NCI-H774 (cell line): ENCODE measurements around the gene MPV17L2.
"Not testable (repeated sequence)": the region's sequence is repeated elsewhere in the genome, so short reads cannot be mapped to it uniquely, and the experiment has no call there.

Source experiments
- DNase-seq: peaks from one replicate; lab custom pipeline; 2025; lab: John Stamatoyannopoulos, UW

Gene MPV17L2

GRCh38 chr19:18192673-18193387, at the start of gene MPV17L2:
MPV17L2 (plus strand) TSS chr19:18193218; CDS start chr19:18193282, 64 bp downstream.
- peak; percentile 99 for DNase-seq

- no peak for DNase-seq
Observed at GRCh38 chr19:18143902-18144301, 49.1 kb upstream of the MPV17L2 start.

GRCh38 chr19:18144361-18144760, 48.7 kb upstream of the MPV17L2 start:
- DNase-seq, result no peak

GRCh38 chr19:18144906-18145305, 48.1 kb upstream of the MPV17L2 start:
- DNase-seq, result no peak

- DNase-seq, result no peak
Observed at GRCh38 chr19:18145391-18145999, 47.5 kb upstream of the MPV17L2 start.

GRCh38 chr19:18147396-18147795, 45.6 kb upstream of the MPV17L2 start:
- no peak for DNase-seq

GRCh38 chr19:18149596-18149975, 43.4 kb upstream of the MPV17L2 start:
- DNase-seq, result no peak

- DNase-seq, result no peak
Observed at GRCh38 chr19:18150776-18151624, 42.0 kb upstream of the MPV17L2 start.

- peak; percentile 84 for DNase-seq
Observed at GRCh38 chr19:18152442-18152816, 40.6 kb upstream of the MPV17L2 start.

- peak; percentile 98 for DNase-seq
Observed at GRCh38 chr19:18152817-18153555, 40.0 kb upstream of the MPV17L2 start, which contains the start of gene PIK3R2. PIK3R2 (plus strand) TSS chr19:18153163; CDS start chr19:18155880, 2,717 bp downstream.

- no peak for DNase-seq
Observed at GRCh38 chr19:18153556-18154134, 39.4 kb upstream of the MPV17L2 start.

GRCh38 chr19:18155095-18156087, 37.6 kb upstream of the MPV17L2 start:
- no peak for DNase-seq

GRCh38 chr19:18156268-18156667, 36.8 kb upstream of the MPV17L2 start:
- DNase-seq, result no peak

- DNase-seq, result peak; percentile 82
Observed at GRCh38 chr19:18156841-18157464, 36.1 kb upstream of the MPV17L2 start.

GRCh38 chr19:18157465-18158063, 35.5 kb upstream of the MPV17L2 start:
- peak; percentile 86 for DNase-seq

GRCh38 chr19:18158467-18158866, 34.6 kb upstream of the MPV17L2 start:
- DNase-seq, result no peak

GRCh38 chr19:18159059-18159616, 33.9 kb upstream of the MPV17L2 start:
- not testable (repeated sequence) for DNase-seq

- no peak for DNase-seq
Observed at GRCh38 chr19:18159810-18160209, 33.2 kb upstream of the MPV17L2 start.

- no peak for DNase-seq
Observed at GRCh38 chr19:18160493-18160970, 32.5 kb upstream of the MPV17L2 start.
